ENCODE measurements around the gene CCDC9B. TPM values are rescaled to one million over a fixed set of nuclear protein-coding genes. Genes with fewer than 3 reads are reported as not detected.
A peak's percentile ranks its signal among the peaks of the same experiment; 100 is the strongest.

Gene CCDC9B
- total RNA-seq, 1 experiment from 2014 or later, result 9.4 TPM

DNA sequence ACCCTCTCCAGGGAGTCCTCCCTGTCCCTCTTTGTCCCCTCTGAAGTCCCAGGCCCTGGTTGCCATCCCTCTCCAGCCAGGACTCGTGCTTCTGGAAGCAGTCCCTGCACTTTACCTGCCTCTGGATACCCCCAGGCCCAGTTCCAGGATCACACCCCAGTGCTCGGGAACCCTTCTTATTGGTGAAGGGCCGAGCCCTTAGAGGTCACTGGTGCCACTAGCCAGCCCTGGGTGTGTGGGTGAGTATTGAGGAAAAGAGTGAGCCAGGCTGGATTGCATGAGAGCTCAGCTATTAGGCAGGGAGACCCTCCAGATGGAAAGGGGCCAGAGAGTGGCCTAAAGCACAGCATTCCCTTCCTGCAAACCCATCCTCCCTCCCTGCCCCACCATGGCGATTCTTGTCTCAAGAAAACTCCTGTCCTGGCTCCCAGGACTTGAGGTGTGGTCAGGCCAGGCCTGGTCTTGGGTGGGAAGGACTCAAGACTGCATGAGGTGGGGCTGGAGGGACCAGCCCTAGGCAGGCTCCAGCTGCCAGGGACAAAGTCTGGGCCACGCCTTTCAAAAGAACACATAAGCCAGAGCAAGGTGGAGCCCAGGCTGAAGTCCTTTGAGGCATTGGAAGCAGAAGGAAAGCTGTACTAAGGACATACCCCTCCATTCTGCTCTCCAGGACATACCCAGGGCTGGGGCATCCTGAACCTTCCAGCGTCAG lies 5.3 kb upstream of the CCDC9B start:
- DNase-seq (ENCODE audit: low read depth), result no peak

DNA sequence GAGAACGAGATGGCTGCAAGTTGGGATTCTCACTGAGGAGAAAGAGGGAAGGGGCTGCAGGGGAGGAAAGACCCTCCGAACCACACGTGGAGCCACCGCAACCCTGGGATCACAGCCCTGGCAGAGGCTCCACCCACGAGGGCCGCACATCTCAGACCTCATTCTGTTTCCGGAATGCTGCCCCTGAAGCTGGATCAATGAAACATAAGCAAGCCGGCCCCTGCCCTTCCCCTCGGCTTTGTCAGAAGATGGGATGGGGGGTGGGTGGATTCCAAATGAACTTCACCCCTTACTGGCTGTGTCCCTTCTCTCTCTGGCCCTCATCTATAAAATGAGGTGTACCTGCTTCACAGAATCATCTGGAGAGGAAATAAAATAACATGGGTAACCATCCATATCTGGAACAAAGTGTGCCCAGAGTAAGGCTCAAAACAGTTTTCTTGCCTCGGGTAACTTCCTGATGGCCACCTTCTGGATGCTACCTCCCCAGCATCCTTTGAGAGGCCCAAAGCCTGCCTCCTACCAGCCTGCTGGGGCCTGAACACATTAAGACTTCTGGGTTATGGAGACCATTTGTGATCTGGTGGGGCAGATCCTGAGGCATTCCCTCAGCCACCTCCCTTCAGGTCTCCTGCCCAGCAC lies 4.6 kb upstream of the CCDC9B start:
- DNase-seq (ENCODE audit: low read depth), result no peak

DNA sequence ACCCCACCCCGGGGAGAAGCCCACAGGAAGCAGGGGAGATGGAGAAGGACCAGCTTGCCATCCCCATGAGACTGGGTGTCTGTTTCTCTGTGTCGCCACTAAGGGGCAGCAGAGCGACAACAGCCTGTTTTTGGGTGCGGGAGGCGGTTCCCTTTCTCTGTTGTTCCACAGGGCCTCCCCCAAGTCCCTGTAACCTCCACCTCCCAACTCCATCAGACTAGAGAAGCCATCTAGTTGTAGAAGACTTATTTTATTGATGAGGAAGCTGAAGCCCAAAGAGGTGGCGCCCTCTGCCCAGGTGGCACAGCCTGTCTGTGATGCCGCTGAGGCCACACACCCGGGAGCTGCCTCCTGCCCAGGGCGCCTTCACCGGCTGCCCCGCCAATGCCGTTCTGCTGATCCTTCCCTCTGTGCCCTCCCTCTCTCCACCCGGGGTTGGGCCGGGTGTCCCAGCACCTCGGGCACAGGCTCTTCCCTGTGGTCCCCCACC lies 3.9 kb upstream of the CCDC9B start:
- DNase-seq (ENCODE audit: low read depth), result peak; percentile 67

DNA sequence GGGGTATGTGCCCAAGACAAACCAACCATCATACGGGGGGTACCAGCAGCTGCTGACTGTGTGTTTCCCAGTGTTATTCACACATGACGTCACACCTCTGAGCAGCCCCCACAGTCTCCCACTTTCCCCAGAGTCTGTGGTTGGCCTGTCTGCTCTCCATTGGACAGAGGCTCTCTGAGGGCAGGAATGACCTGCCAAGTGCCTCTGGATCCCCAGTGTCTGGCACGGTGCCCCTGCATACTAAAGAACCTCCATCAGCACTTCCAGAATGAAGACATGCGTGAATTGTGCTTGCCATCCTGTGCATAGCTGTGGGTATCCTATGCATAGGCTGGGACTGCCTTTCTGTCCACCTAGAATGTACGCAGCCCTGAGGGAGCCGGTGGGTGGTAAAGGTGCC lies 3.5 kb upstream of the CCDC9B start:
- DNase-seq (ENCODE audit: low read depth), result no peak

DNA sequence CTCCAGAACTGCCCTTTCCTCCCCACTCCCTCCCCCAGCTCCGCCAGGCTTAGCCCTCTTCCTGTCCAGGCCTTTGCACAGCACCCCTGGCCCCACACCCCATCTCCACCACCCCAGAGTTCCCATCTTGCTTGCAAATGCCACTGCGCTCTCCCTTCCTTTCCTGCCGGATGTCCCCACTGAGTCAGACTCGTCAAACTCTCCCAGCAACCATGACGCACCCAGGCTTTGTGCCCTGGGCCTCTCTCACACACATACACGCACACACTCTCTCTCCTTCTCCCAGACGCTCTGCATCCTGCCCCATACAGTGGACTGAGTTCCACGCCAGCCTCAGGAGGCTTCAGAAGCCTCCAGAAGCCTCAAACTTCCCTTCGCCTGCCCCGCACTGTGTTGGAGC lies 2.8 kb upstream of the CCDC9B start:
- DNase-seq (ENCODE audit: low read depth), result peak; percentile 98

DNA sequence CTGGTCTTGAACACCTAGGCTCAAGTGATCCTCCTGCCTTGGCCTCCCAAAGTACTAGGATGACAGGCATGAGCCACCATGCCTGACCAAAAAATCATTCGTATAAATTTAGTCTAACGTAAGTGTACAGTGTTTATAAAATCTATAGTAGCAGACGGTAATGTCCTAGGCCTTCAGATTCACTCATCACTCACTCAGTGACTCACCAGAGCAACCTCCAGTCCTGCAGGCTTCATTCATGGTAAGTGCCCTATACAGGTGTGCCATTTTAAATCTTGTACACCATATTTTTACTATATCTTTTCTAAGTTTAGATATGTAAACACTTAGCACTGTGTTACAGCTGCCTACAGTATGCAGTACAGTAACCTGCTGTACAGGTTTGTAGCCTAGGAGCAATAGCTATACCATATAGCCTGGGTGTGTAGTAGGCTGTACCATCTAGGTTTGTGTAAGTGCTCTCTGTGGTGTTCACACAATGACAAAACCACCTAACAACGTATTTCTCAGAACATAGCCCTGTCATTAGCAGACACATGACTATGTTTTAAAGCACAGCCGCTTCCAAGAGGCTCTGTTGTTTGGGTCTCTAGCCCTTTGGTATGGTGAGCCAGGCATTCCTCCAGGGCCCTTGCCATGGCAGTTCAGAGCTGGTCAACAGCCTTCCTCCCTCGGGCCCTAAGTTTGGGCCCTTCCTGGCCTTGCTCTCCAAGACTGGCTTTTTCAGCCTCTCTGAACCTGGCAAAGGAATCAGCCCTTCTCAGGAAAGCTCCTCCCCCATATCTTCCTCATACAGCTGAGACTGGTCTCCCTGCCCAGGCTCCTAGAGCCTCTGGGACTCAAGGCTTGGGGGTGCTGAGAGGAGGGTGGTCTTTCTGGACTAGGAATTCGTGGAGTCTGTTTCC lies 1.9 kb upstream of the CCDC9B start:
- peak; percentile 69 for DNase-seq (ENCODE audit: low read depth)

DNA sequence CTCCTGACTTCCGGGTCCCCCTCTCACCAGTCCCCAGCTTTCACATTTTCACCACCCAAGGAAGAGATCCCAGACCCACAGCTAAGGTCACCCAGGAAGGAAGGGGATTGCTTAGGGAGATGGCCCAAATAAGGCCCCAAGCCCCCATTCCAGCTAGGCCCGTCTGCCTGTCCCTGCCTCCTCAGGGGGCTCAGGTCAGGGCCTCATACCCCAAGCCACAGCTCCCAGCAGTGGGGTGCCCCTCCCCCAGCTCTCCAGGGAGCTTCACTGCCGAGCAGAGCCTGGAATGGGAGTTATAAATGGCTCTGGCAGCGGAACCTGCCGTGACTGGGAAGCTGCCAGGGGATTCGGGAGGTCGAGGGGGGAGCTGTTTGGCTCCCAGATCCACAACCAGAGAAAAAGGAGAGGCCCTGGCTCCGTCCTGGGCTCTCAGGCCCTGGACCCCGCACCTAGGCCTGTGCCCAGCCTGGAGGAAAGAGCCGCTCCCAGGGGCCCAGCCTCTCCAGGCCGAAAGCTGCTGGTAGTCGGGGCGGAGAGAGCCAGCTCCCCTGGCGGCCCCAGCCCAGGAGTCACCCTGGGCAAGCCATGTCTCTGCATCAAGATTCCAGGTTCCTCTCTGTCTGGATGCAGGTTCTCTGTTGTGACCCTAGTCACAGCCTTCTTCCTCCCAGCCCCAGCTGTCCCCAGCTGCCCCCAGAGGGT lies 550 bp downstream of the CCDC9B start:
- DNase-seq (ENCODE audit: low read depth), result peak; percentile 77

DNA sequence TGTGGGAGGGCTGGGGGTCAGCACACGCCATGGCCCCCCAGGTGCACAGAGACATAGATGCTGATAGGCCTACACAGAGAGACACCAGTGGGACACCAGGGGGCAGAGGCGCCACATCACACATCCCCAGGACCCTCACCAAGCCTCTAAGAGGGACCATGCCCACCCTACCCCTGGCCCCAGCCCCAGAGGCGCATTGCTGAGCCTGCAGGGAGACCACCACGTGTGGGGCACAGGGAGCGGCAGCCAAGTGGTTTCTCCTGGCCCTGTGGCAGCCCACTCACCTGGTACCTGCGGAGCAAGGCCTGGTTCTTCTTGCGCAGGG lies 1.2 kb downstream of the CCDC9B start:
- DNase-seq (ENCODE audit: low read depth), result no peak

DNA sequence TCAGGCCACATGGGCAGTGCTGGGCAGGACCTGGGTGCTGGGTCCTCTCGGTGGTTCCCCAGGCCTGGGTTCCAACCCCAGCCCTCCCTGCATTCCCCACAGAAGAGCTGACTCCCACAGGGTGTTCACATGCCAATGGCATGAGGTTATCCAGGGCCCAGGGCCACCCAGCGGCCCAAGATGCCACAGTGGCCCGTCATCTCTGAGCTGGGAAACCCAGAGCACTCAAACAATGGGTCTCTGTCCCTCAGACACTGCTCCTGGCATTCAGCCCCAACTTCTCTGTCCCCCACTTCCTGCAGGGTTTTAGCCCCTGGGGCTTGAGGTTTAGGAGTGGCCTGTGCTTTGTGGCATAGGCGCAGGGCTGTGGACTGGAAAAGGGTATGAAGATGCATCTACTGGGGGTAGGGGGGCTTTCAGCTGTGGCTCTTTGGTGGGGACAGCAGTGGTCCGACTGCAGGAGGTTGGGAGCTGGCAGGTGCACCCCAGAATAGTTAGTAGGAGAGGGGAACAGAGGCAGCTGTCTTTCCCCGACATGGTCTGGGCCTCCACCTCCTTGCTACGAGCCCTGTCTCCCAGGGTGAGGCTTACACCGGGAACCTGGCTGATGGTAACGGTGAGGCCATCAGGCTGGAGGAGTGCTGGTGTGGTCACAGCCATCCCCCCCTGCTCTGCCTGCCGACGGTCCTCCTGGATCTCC lies 1.7 kb downstream of the CCDC9B start:
- DNase-seq (ENCODE audit: low read depth), result peak; percentile 99

DNA sequence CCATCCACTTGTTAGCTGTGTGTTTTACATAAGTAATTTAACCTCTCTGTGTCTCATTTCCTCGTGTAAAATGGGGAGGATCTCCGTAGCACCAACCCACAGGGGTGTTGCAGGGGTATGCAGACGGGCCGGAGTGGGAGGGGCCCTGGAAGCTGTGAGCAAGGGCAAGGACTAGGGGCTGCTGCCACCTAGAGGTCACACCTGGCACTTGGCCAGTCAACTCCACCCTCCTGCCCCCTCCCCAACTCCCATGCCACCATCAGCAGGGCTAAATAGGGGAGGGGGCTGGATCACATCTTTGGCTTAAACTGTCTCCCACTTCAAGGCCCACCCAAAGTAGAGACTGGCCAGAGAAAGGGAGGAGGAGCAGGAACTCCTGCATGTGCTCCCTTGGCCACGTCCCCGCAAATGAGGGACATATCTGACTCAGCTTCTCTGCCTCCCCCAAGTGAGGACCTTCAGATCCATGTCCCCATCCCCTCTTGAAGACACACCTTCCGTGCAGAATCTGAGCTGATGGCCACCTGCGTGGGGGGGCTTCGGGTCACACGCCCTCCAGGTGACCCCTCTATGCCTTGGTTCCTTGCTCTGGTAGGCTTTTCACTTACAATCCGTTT lies 2.6 kb downstream of the CCDC9B start:
- DNase-seq (ENCODE audit: low read depth), result peak; percentile 52

DNA sequence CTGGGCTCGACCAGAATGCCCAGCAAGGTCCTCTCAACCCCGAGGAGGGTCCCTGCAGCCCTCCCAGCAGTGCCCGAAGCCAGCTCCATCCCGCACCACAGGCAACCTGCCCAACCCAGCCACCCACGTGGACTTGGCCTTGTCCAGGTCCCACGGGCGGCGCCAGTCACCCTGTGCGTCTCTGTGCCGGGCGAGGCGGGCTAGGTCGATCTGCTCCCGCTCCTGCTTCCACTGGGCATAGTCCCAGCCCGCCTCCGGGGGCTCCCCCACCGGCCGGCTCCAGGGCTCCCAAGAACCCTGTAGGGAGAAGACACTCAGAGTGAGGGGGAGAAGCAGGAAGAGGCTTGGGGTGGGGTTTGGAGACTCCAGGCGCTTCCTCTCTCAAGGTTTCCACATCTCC lies 3.1 kb downstream of the CCDC9B start:
- no peak for DNase-seq (ENCODE audit: low read depth)

DNA sequence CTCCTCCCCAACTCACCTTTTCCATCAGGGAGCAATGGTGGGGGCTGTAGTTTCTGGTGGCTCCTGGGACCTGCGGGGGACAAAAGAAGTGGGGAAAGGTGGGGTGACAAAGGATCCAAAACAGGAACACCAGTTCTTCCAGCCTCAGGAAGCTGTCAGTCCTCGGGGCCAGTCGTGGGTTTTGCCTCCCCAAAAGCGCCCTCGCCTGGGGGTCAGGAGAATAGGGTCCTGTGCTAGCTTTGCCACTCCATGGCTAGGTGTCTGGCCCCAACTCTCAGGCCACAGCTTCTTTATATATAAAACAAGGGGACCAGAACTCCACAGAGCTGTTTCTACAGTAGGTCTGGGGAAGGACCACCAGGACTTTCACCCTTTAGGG lies 4.0 kb downstream of the CCDC9B start:
- DNase-seq (ENCODE audit: low read depth), result no peak

DNA sequence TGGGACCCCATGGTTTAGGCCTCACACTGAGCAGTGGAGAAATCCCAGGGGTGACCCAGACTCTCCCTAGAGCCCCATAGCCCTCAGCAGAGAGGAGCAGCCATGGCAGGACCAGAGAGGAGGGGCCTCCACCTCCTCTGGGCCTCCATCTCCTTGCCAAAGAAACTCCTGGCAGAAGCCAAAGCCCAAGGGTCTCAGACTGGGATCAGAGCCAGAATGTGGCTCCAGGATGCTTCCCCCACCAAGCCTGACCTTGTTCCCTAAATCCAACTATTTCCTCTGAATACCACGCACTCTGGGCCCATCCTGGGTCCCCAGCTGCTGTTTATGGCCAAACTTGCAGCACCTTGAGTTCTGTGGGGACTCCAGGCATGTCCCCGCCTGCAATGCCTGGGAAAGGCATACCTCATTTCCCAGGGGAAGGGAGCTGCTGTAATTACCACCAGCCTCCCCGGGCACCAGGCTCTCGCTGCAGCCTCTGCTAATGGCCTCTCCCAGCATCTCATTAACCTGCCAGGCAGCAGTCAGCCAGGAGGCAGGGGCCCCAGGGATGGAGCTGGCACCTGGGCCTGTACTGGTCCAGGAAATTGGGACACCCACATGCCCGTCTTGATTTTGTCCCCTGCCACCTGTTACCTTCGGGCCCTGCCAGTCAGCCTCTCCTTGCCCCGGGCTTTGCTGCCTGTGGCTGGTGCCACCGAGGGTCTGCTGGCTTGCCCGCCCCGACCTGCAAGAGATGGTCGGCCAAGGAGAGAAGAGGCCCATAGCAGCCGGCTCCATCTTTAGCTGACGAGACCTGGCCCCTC lies 4.6 kb downstream of the CCDC9B start:
- no peak for DNase-seq (ENCODE audit: low read depth)

DNA sequence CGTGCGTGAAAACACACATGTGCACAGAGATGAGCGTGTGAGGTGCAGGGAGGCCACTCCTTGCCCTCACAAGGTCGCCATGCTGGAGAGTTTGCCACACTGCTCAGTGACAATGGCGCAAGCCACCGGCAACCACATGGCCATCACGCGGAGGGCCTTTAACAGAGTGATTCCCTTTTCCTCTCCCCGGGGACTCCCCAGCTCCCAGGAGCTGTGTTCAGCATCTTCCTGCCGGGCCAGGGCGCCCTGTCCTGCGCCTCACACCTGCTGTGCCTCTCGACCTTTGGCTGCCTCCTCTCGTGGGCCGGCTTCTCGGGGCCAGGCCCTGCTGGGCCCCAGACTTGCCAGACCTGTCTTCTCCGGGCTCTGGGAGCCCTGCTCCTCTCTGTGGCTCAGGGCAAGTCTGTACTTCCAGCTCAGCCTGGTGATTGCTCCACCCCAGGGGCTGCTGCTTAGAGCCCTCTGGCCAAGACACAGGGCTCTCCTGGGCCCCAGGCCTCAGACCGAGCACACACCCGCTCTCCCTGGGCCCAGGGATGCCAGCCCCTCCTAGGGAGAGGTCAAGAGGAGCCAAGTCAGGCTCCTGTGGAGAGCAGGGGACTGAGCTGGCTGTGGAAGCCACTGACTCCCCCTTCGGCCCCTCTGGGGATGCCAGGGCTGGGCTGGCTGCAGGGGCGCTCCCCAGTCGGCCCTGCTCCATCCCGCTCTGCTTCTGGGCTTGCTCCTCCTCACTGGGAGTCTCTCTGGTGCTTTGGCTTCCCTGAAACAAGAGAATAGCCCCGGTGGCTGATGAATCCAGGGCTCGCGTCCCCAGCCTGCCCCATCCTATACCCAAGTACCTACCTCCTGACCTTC lies 5.6 kb downstream of the CCDC9B start:
- DNase-seq (ENCODE audit: low read depth), result no peak

DNA sequence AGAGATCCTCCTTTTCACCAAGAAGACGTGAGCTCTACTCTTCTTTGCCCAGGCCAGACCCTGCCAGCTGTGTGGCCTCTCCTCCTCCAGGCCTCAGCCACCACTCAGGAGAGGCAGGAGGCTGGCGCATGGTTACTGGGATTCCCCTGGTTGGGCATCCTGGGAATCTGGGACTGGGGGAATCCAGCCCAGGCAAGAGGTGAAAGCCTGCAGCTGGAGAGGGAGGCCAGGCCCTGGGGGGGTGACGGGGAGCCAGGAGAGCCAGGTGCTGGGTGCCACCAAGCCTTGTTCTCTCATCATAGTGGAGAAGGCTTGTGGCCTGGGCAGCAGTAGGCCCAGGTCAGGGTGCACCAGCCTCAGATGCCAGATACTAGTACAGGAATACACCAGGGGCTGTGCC lies 6.2 kb downstream of the CCDC9B start:
- DNase-seq (ENCODE audit: low read depth), result no peak

DNA sequence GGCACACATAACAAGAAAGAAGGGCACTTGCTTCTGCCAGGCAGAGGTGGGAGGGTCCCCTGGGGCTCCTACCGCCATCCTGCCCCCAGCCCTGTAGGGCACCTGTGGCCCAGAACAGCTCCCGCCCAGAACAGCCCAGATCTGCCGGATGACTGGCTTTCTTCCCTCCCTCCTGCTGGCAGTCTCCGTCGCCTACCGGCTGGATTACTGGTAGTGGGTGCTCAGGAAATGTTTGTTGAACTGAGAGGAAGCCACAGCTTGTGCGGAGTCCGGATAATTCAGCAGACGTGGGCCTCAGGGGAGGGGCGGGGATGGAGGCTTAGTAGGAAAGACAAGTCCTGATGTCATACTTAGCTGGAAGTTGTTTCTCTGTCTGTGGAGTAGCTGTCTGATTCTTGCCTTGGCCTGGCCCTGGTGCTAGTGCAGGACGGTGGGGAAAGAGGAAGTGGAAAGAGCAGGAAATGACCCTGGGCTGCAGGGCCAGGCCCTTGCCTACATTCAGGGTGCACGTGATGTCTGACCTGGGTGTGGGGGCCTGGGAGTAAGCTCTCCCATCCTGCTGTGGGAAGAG lies 6.7 kb downstream of the CCDC9B start:
- DNase-seq (ENCODE audit: low read depth), result no peak

DNA sequence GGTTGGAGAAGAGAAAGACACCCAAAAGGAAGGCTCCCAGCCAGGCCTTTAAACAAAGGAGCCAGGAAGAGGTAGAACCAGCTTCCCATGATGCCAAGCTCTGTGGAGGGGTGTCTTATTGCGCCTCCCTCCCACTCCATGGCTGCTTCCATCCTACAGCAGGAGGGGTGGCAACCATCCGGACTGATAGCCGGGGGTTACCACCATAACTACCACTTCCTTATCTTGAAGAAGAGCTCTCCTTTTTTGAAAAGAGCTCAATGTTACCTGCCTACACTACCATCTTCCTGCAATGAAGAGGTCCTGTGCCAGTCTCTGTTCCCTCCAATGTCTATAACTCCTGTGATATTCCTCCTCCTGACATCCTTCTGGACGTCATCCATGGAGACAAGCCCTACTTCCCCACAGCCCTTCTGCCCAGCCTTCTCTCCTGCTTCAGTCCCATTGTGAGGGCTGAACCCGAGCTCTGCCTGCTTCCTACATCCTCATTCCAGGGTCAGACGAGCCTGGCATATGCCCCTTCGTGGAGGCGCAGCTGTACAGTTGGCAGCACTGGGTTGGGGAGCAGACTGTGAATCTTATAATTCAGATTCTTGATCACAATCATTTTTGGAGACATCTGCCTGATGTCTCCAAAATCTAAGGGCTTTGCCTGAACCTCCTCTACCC lies 8.5 kb downstream of the CCDC9B start:
- DNase-seq (ENCODE audit: low read depth), result no peak

DNA sequence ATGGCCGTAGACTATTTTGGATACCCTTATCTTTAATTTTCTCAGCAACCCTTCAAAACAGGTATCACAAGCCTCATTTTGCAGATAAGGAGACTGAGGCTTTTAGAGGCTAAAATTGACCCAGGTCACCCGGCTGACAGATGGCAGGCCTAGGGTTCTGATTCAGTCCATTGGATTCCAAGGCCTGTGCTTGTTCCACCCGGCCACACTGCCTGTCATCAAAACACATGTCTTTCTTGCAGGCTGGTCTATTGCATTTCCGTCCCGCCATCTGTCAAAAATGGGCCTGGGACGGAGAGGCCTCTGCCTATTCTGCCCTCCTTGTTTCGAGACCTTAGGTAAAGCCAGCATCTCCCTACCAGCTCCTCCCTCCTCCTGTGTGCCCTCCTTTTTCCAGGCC lies 9.1 kb downstream of the CCDC9B start:
- no peak for DNase-seq (ENCODE audit: low read depth)
